ENCODE results near the gene LCLAT1. TPM values are rescaled to one million over a fixed set of nuclear protein-coding genes. Genes with fewer than 3 reads are reported as not detected.

The LCLAT1 gene
- total RNA-seq, 2 experiments from 2014 or later = 18.6 to 22.8 TPM

- CTCF ChIA-PET = no interaction called here
Measured at GRCh38 chr2:30412684-30413570, 34.1 kb upstream of the LCLAT1 start.

GRCh38 chr2:30414961-30415360 is 32.1 kb upstream of the LCLAT1 start:
- H3K27me3 Mint-ChIP-seq = no peaks in the 10 kb centered on the region
- CTCF ChIA-PET = no interaction called here
- H3K4me1 Mint-ChIP-seq = peaks cover 9% of the 10 kb centered on the region
- DNase-seq (no peak), ATAC-seq (no peak)
- no peak overlapping the region for H3K4me3 Mint-ChIP-seq
- H3K36me3 Mint-ChIP-seq = no peaks in the 10 kb centered on the region
- H3K27ac Mint-ChIP-seq = no peak overlapping the region
- no peaks in the 10 kb centered on the region for H3K9me3 Mint-ChIP-seq (ENCODE audit: low read depth)

More at GRCh38 chr2:30412684-30413570, 34.1 kb upstream of the LCLAT1 start:
- Mint-ChIP-seq H3K9me3 (ENCODE audit: low read depth) (no peaks in the 10 kb centered on the region), H3K36me3 (no peaks in the 10 kb centered on the region), H3K27ac (no peak overlapping the region), H3K4me1 (peaks cover 17% of the 10 kb centered on the region), H3K27me3 (no peaks in the 10 kb centered on the region), H3K4me3 (no peak overlapping the region)
- DNase-seq (no peak), ATAC-seq (no peak)

- no peak overlapping the region for H3K4me3 Mint-ChIP-seq
- H3K36me3 Mint-ChIP-seq = no peaks in the 10 kb centered on the region
- peaks cover 14% of the 10 kb centered on the region for H3K4me1 Mint-ChIP-seq
- ATAC-seq (no peak), DNase-seq (no peak)
- H3K27ac Mint-ChIP-seq = no peak overlapping the region
- no peaks in the 10 kb centered on the region for H3K9me3 Mint-ChIP-seq (ENCODE audit: low read depth)
- no peaks in the 10 kb centered on the region for H3K27me3 Mint-ChIP-seq
- CTCF ChIA-PET = interaction anchor here (1.3 kb wide), 1 partner anchor 83 kb away, joined by 4 read pairs; no protein-coding TSS in a partner anchor
Measured at GRCh38 chr2:30417253-30417652, 29.8 kb upstream of the LCLAT1 start.

- H3K9me3 Mint-ChIP-seq (ENCODE audit: low read depth) = no peaks in the 10 kb centered on the region
- H3K4me1 Mint-ChIP-seq = peaks cover 25% of the 10 kb centered on the region
- H3K36me3 Mint-ChIP-seq = no peaks in the 10 kb centered on the region
- no peak for ATAC-seq
- H3K4me3 Mint-ChIP-seq = peak overlapping the region; percentile 18
- no peaks in the 10 kb centered on the region for H3K27me3 Mint-ChIP-seq
- no peak for DNase-seq
- CTCF ChIA-PET = interaction anchor here (1.4 to 2.4 kb wide), 3 partner anchors 10 to 213 kb away, joined by 4 to 6 read pairs (median 5); no protein-coding TSS in a partner anchor
- H3K27ac Mint-ChIP-seq = peak overlapping the region; percentile 90
Measured at GRCh38 chr2:30421026-30421603, 25.9 kb upstream of the LCLAT1 start.

GRCh38 chr2:30421604-30422443 is 25.2 kb upstream of the LCLAT1 start:
- Mint-ChIP-seq H3K9me3 (ENCODE audit: low read depth) (no peaks in the 10 kb centered on the region), H3K27me3 (no peaks in the 10 kb centered on the region), H3K36me3 (no peaks in the 10 kb centered on the region), H3K27ac (peak overlapping the region; percentile 90), H3K4me3 (peak overlapping the region; percentile 18), H3K4me1 (peaks cover 25% of the 10 kb centered on the region)
- CTCF ChIA-PET = interaction anchor here (0.8 to 2.4 kb wide), 12 partner anchors 10 to 290 kb away, joined by 3 to 9 read pairs (median 4); partner anchors contain the start of gene LCLAT1
- ATAC-seq (peak; percentile 57), DNase-seq (peak; percentile 48)

- no peaks in the 10 kb centered on the region for H3K36me3 Mint-ChIP-seq
- CTCF ChIA-PET = interaction anchor here (0.9 to 1.9 kb wide), 10 partner anchors 9 to 289 kb away, joined by 3 to 9 read pairs (median 4); partner anchors contain the start of gene LCLAT1
- peaks cover 25% of the 10 kb centered on the region for H3K4me1 Mint-ChIP-seq
- peak overlapping the region; percentile 90 for H3K27ac Mint-ChIP-seq
- no peaks in the 10 kb centered on the region for H3K27me3 Mint-ChIP-seq
- peak overlapping the region; percentile 18 for H3K4me3 Mint-ChIP-seq
- ATAC-seq = peak; percentile 97
- DNase-seq = peak; percentile 87
- H3K9me3 Mint-ChIP-seq (ENCODE audit: low read depth) = no peaks in the 10 kb centered on the region
Measured at GRCh38 chr2:30422444-30423040, 24.5 kb upstream of the LCLAT1 start.

- no peaks in the 10 kb centered on the region for H3K27me3 Mint-ChIP-seq
- DNase-seq (no peak), ATAC-seq (no peak)
- peaks cover 28% of the 10 kb centered on the region for H3K4me1 Mint-ChIP-seq
- no peaks in the 10 kb centered on the region for H3K36me3 Mint-ChIP-seq
- no peaks in the 10 kb centered on the region for H3K9me3 Mint-ChIP-seq (ENCODE audit: low read depth)
- CTCF ChIA-PET = no interaction called here
- no peak overlapping the region for H3K27ac Mint-ChIP-seq
- H3K4me3 Mint-ChIP-seq = no peak overlapping the region
Measured at GRCh38 chr2:30424231-30424630, 22.8 kb upstream of the LCLAT1 start.

- ATAC-seq (no peak), DNase-seq (no peak)
- H3K36me3 Mint-ChIP-seq = no peaks in the 10 kb centered on the region
- peaks cover 28% of the 10 kb centered on the region for H3K4me1 Mint-ChIP-seq
- no peaks in the 10 kb centered on the region for H3K9me3 Mint-ChIP-seq (ENCODE audit: low read depth)
- no peak overlapping the region for H3K27ac Mint-ChIP-seq
- H3K27me3 Mint-ChIP-seq = no peaks in the 10 kb centered on the region
- CTCF ChIA-PET = interaction anchor here (0.7 kb wide), 1 partner anchor 582 kb away, joined by 3 read pairs; no protein-coding TSS in a partner anchor
- no peak overlapping the region for H3K4me3 Mint-ChIP-seq
Measured at GRCh38 chr2:30425326-30425725, 21.7 kb upstream of the LCLAT1 start.

GRCh38 chr2:30427606-30428347 is 19.3 kb upstream of the LCLAT1 start:
- CTCF ChIA-PET = interaction anchor here (1.6 kb wide), 1 partner anchor 284 kb away, joined by 7 read pairs; no protein-coding TSS in a partner anchor
- no peaks in the 10 kb centered on the region for H3K27me3 Mint-ChIP-seq
- H3K27ac Mint-ChIP-seq = no peak overlapping the region
- peaks cover 8% of the 10 kb centered on the region for H3K4me1 Mint-ChIP-seq
- DNase-seq (no peak), ATAC-seq (no peak)
- no peak overlapping the region for H3K4me3 Mint-ChIP-seq
- H3K9me3 Mint-ChIP-seq (ENCODE audit: low read depth) = no peaks in the 10 kb centered on the region
- H3K36me3 Mint-ChIP-seq = no peaks in the 10 kb centered on the region

- no peaks in the 10 kb centered on the region for H3K27me3 Mint-ChIP-seq
- peaks cover 3% of the 10 kb centered on the region for H3K4me1 Mint-ChIP-seq
- DNase-seq (no peak), ATAC-seq (no peak)
- H3K9me3 Mint-ChIP-seq (ENCODE audit: low read depth) = no peaks in the 10 kb centered on the region
- CTCF ChIA-PET = interaction anchor here (0.6 to 1.6 kb wide), 2 partner anchors 283 to 527 kb away, joined by 3 to 7 read pairs; no protein-coding TSS in a partner anchor
- H3K4me3 Mint-ChIP-seq = no peak overlapping the region
- no peaks in the 10 kb centered on the region for H3K36me3 Mint-ChIP-seq
- no peak overlapping the region for H3K27ac Mint-ChIP-seq
Measured at GRCh38 chr2:30428348-30428662, 18.7 kb upstream of the LCLAT1 start.

GRCh38 chr2:30428827-30429461 is 18.1 kb upstream of the LCLAT1 start:
- H3K4me1 Mint-ChIP-seq = peaks cover 3% of the 10 kb centered on the region
- H3K27ac Mint-ChIP-seq = no peak overlapping the region
- no peaks in the 10 kb centered on the region for H3K27me3 Mint-ChIP-seq
- H3K36me3 Mint-ChIP-seq = no peaks in the 10 kb centered on the region
- CTCF ChIA-PET = interaction anchor here (0.6 to 1.6 kb wide), 3 partner anchors 21 to 528 kb away, joined by 3 to 7 read pairs (median 3); no protein-coding TSS in a partner anchor
- ATAC-seq (no peak), DNase-seq (no peak)
- no peak overlapping the region for H3K4me3 Mint-ChIP-seq
- H3K9me3 Mint-ChIP-seq (ENCODE audit: low read depth) = no peaks in the 10 kb centered on the region

Data from activated CD8-positive, alpha-beta memory T cell treated with anti-CD3 and anti-CD28 coated beads, Interleukin-2, amount 10 ng/mL, durations not matched to agents 7 days and 5 days (primary cell).